ENCODE data around the gene CELSR1.

Gene CELSR1

GRCh38 chr22:46528121-46528610, 9.3 kb downstream of the CELSR1 start:
- Histone ChIP-seq H3K9ac (ENCODE audit: low read length) (no peak overlapping the region), H3K79me2 (ENCODE audit: low read length) (no peaks in the 10 kb centered on the region), H3K36me3 (replicated peaks; ENCODE audit: insufficient read depth, low read length) (no peaks in the 10 kb centered on the region), H3K4me1 (ENCODE audit: low read length) (no peaks in the 10 kb centered on the region), H3K4me2 (ENCODE audit: low read depth, low read length) (no peak overlapping the region), H3K27me3 (replicated peaks; ENCODE audit: insufficient read depth, low read length) (peaks cover 44% of the 10 kb centered on the region), H2AFZ (ENCODE audit: low read length) (no peak overlapping the region), H3K4me3 (ENCODE audit: low read length) (no peak overlapping the region), H3K9me3 (replicated peaks; ENCODE audit: insufficient read depth, low read length) (no peaks in the 10 kb centered on the region), H3F3A (ENCODE audit: insufficient read depth, low read length) (no peaks in the 10 kb centered on the region), H3K9me2 (replicated peaks; ENCODE audit: insufficient read depth, low read length) (no peaks in the 10 kb centered on the region), H3K27ac (ENCODE audit: low read length) (no peak overlapping the region), H4K20me1 (ENCODE audit: insufficient read depth, low read length) (no peaks in the 10 kb centered on the region)
- DNase-seq, result no peak
- TF ChIP-seq EZH2phosphoT487 (IDR thresholded peaks at IDR 0.05; ENCODE audit: low read length), result no peak
- no peak for TF ChIP-seq CTCF (IDR thresholded peaks at IDR 0.05; ENCODE audit: low read length)
- TF ChIP-seq EZH2 (optimal IDR thresholded peaks at IDR 0.05; ENCODE audit: low read depth, low read length), result no peak

- no peaks in the 10 kb centered on the region for H3K9me2 ChIP-seq (replicated peaks; ENCODE audit: insufficient read depth, low read length)
- no peaks in the 10 kb centered on the region for H3K4me1 ChIP-seq (ENCODE audit: low read length)
- no peaks in the 10 kb centered on the region for H4K20me1 ChIP-seq (ENCODE audit: insufficient read depth, low read length)
- TF ChIP-seq EZH2phosphoT487 (IDR thresholded peaks at IDR 0.05; ENCODE audit: low read length) (no peak), EZH2 (optimal IDR thresholded peaks at IDR 0.05; ENCODE audit: low read depth, low read length) (no peak), CTCF (IDR thresholded peaks at IDR 0.05; ENCODE audit: low read length) (no peak)
- no peak for DNase-seq
- no peak overlapping the region for H3K9ac ChIP-seq (ENCODE audit: low read length)
- no peak overlapping the region for H3K27ac ChIP-seq (ENCODE audit: low read length)
- no peaks in the 10 kb centered on the region for H3K36me3 ChIP-seq (replicated peaks; ENCODE audit: insufficient read depth, low read length)
- H3K4me3 ChIP-seq (ENCODE audit: low read length), result no peak overlapping the region
- H3K9me3 ChIP-seq (replicated peaks; ENCODE audit: insufficient read depth, low read length), result no peaks in the 10 kb centered on the region
- H3K4me2 ChIP-seq (ENCODE audit: low read depth, low read length), result no peak overlapping the region
- H2AFZ ChIP-seq (ENCODE audit: low read length), result no peak overlapping the region
- H3K27me3 ChIP-seq (replicated peaks; ENCODE audit: insufficient read depth, low read length), result peaks cover 40% of the 10 kb centered on the region
- no peaks in the 10 kb centered on the region for H3F3A ChIP-seq (ENCODE audit: insufficient read depth, low read length)
- no peaks in the 10 kb centered on the region for H3K79me2 ChIP-seq (ENCODE audit: low read length)
Observed at GRCh38 chr22:46526244-46526839, 11.1 kb downstream of the CELSR1 start.

GRCh38 chr22:46525389-46526243, 11.8 kb downstream of the CELSR1 start:
- Histone ChIP-seq H3K9me3 (replicated peaks; ENCODE audit: insufficient read depth, low read length) (no peaks in the 10 kb centered on the region), H3K9ac (ENCODE audit: low read length) (no peak overlapping the region), H3K9me2 (replicated peaks; ENCODE audit: insufficient read depth, low read length) (no peaks in the 10 kb centered on the region), H3K36me3 (replicated peaks; ENCODE audit: insufficient read depth, low read length) (no peaks in the 10 kb centered on the region), H3K4me1 (ENCODE audit: low read length) (no peaks in the 10 kb centered on the region), H3K27ac (ENCODE audit: low read length) (no peak overlapping the region), H3K79me2 (ENCODE audit: low read length) (no peaks in the 10 kb centered on the region), H3F3A (ENCODE audit: insufficient read depth, low read length) (no peaks in the 10 kb centered on the region), H3K27me3 (replicated peaks; ENCODE audit: insufficient read depth, low read length) (peaks cover 40% of the 10 kb centered on the region), H3K4me2 (ENCODE audit: low read depth, low read length) (no peak overlapping the region), H2AFZ (ENCODE audit: low read length) (no peak overlapping the region), H4K20me1 (ENCODE audit: insufficient read depth, low read length) (no peaks in the 10 kb centered on the region), H3K4me3 (ENCODE audit: low read length) (no peak overlapping the region)
- TF ChIP-seq CTCF (IDR thresholded peaks at IDR 0.05; ENCODE audit: low read length) (no peak), EZH2phosphoT487 (IDR thresholded peaks at IDR 0.05; ENCODE audit: low read length) (no peak), EZH2 (optimal IDR thresholded peaks at IDR 0.05; ENCODE audit: low read depth, low read length) (no peak)
- no peak for DNase-seq
